ENCODE results near the gene FADS2. TPM values are rescaled to one million over a fixed set of nuclear protein-coding genes. Genes with fewer than 3 reads are reported as not detected.

Gene FADS2
- total RNA-seq, 1 donor from 2014 or later, result 278 TPM

GRCh38 chr11:61891331-61892084 lies 63.4 kb downstream of the FADS2 start, which contains the start of gene FADS3:
Gene FADS3, minus strand, starts transcription at chr11:61891545. Its CDS starts 164 bp downstream, at chr11:61891381.
- Mint-ChIP-seq H3K4me3 (peak within 1 kb of the TSS; percentile 83), H3K36me3 (ENCODE audit: low read depth) (no peaks in the 10 kb centered on the region), H3K27me3 (peaks cover 13% of the 10 kb centered on the region), H3K4me1 (peaks cover 4% of the 10 kb centered on the region), H3K9me3 (no peaks in the 10 kb centered on the region), H3K27ac (peak within 1 kb of the TSS; percentile 29)
- peak; percentile 92 for DNase-seq
- intact Hi-C loops (cut with micrococcal nuclease), result loop anchor here (1.0 to 10.0 kb wide), 4 partner anchors 20 to 313 kb away; partner anchors contain the start of genes FTH1 and SCGB2A1

- Mint-ChIP-seq H3K27me3 (peaks cover 13% of the 10 kb centered on the region), H3K4me1 (peaks cover 4% of the 10 kb centered on the region), H3K27ac (no peak overlapping the region), H3K9me3 (no peaks in the 10 kb centered on the region), H3K4me3 (peak overlapping the region; percentile 63), H3K36me3 (ENCODE audit: low read depth) (no peaks in the 10 kb centered on the region)
- intact Hi-C loops (cut with micrococcal nuclease), result loop anchor here (5.0 to 10.0 kb wide), 2 partner anchors 75 to 313 kb away; partner anchors contain the start of genes FTH1 and SCGB2A1
- no peak for DNase-seq
These were observed 63.9 kb downstream of the FADS2 start for GRCh38 chr11:61892085-61892370.

DNA sequence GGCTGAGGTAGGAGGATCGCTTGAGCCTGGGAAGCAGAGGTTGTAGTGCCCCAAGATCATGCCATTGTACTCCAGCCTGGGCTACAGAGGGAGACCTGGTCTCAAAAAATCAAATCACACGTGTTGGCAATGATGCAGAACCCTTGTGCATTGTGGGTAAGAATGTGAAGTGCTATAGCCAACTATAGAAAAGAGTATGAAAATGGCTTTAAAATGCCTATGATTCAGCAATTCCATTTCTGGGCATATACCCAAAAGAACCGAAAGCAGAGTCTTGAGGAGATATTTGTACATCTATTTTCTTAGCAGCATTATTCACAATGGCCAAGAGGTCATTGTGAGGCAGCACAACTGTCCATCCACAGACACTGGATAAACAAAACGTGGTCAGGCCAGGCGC lies 65.9 kb downstream of the FADS2 start:
- intact Hi-C loops (cut with micrococcal nuclease), result loop anchor here (5.0 to 10.0 kb wide), 2 partner anchors 73 to 311 kb away; partner anchors contain the start of genes FTH1 and SCGB2A1
- DNase-seq, result no peak
- no peaks in the 10 kb centered on the region for H3K36me3 Mint-ChIP-seq (ENCODE audit: low read depth)
- no peak overlapping the region for H3K4me3 Mint-ChIP-seq
- H3K27me3 Mint-ChIP-seq, result peaks cover 9% of the 10 kb centered on the region
- H3K9me3 Mint-ChIP-seq, result no peaks in the 10 kb centered on the region
- H3K27ac Mint-ChIP-seq, result no peak overlapping the region
- H3K4me1 Mint-ChIP-seq, result peaks cover 4% of the 10 kb centered on the region

GRCh38 chr11:61895046-61895717 lies 67.1 kb downstream of the FADS2 start:
- Mint-ChIP-seq H3K9me3 (no peaks in the 10 kb centered on the region), H3K4me1 (peaks cover 9% of the 10 kb centered on the region), H3K4me3 (no peak overlapping the region), H3K36me3 (ENCODE audit: low read depth) (no peaks in the 10 kb centered on the region), H3K27ac (no peak overlapping the region), H3K27me3 (peaks cover 9% of the 10 kb centered on the region)
- DNase-seq, result no peak
- intact Hi-C loops (cut with micrococcal nuclease), result loop anchor here (10.0 kb wide), 1 partner anchor 310 kb away; the partner anchor contains the start of gene SCGB2A1

- Mint-ChIP-seq H3K27me3 (peaks cover 9% of the 10 kb centered on the region), H3K4me3 (no peak overlapping the region), H3K4me1 (peaks cover 9% of the 10 kb centered on the region), H3K27ac (no peak overlapping the region), H3K36me3 (ENCODE audit: low read depth) (no peaks in the 10 kb centered on the region), H3K9me3 (no peaks in the 10 kb centered on the region)
- DNase-seq, result no peak
- intact Hi-C loops (cut with micrococcal nuclease), result loop anchor here (10.0 kb wide), 1 partner anchor 309 kb away; the partner anchor contains the start of gene SCGB2A1
These were observed 67.6 kb downstream of the FADS2 start for GRCh38 chr11:61895718-61896059.

DNA sequence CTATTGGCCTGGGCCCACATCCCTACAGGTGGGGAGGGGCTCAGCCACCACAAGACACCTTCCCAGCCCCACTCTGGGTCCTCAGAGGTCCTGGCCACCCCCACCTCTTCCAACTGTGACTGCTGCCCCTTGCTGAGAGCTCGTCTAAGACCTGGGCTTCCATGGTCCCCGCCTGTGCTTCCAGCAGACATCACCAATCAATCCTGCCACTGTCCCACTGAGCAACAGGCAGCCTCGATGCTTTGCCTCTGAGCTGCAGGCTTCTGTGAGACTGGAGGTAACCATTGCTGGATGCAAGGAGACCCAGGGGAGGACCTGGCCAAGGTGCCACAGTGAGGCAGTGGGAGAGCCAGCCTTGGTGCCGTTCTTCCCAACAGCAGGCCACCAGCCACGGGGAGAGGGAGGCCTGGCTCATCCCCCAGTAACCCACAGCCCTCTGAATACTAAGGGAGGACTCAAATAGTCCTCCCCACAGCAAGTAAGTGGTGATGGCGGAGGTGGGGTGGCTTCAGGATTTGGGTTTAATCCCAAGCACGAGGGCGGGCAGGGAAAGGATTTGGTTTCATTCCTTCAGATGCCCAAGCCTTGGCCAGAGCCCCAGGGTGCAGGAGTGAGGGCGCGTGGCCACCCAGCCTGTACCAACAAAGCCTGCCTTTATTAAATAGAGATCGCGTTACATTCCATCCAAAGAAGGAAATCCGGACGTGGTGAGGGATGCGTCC lies 68.7 kb downstream of the FADS2 start:
- H3K36me3 Mint-ChIP-seq (ENCODE audit: low read depth), result no peaks in the 10 kb centered on the region
- no peaks in the 10 kb centered on the region for H3K9me3 Mint-ChIP-seq
- intact Hi-C loops (cut with micrococcal nuclease), result loop anchor here (1.0 to 10.0 kb wide), 3 partner anchors 211 to 308 kb away; partner anchors contain the start of gene SCGB2A1
- H3K27ac Mint-ChIP-seq, result no peak overlapping the region
- H3K4me3 Mint-ChIP-seq, result no peak overlapping the region
- no peak for DNase-seq
- H3K4me1 Mint-ChIP-seq, result peaks cover 6% of the 10 kb centered on the region
- H3K27me3 Mint-ChIP-seq, result peaks cover 9% of the 10 kb centered on the region

GRCh38 chr11:61897387-61898246 lies 69.5 kb downstream of the FADS2 start:
- no peak overlapping the region for H3K4me3 Mint-ChIP-seq
- no peaks in the 10 kb centered on the region for H3K9me3 Mint-ChIP-seq
- peaks cover 6% of the 10 kb centered on the region for H3K27me3 Mint-ChIP-seq
- H3K36me3 Mint-ChIP-seq (ENCODE audit: low read depth), result no peaks in the 10 kb centered on the region
- H3K4me1 Mint-ChIP-seq, result peaks cover 4% of the 10 kb centered on the region
- no peak overlapping the region for H3K27ac Mint-ChIP-seq
- intact Hi-C loops (cut with micrococcal nuclease), result loop anchor here (1.0 to 10.0 kb wide), 4 partner anchors 101 to 307 kb away; partner anchors contain the start of gene SCGB2A1
- peak; percentile 93 for DNase-seq

DNA sequence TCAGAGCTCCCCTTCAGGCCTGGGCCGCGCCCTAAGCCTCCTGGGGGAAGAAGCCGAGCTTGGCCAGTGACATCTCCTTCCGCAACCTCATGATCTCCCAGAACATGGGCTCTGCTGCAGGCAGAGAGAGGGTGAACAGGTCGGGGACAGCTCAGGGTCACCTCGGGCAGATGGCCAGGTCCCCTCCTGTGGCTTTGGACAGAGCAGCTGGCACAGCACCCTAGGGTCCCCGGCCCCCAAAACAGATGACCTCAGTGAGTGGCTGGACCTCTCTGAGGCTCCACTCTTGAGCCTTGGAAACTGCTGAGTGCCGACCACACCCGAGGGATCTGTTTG lies 70.1 kb downstream of the FADS2 start:
- no peaks in the 10 kb centered on the region for H3K36me3 Mint-ChIP-seq (ENCODE audit: low read depth)
- H3K27me3 Mint-ChIP-seq, result peaks cover 3% of the 10 kb centered on the region
- DNase-seq, result no peak
- H3K4me3 Mint-ChIP-seq, result no peak overlapping the region
- peaks cover 4% of the 10 kb centered on the region for H3K4me1 Mint-ChIP-seq
- H3K9me3 Mint-ChIP-seq, result no peaks in the 10 kb centered on the region
- intact Hi-C loops (cut with micrococcal nuclease), result loop anchor here (2.0 to 10.0 kb wide), 2 partner anchors 101 to 307 kb away; partner anchors contain the start of gene SCGB2A1
- H3K27ac Mint-ChIP-seq, result no peak overlapping the region

DNA sequence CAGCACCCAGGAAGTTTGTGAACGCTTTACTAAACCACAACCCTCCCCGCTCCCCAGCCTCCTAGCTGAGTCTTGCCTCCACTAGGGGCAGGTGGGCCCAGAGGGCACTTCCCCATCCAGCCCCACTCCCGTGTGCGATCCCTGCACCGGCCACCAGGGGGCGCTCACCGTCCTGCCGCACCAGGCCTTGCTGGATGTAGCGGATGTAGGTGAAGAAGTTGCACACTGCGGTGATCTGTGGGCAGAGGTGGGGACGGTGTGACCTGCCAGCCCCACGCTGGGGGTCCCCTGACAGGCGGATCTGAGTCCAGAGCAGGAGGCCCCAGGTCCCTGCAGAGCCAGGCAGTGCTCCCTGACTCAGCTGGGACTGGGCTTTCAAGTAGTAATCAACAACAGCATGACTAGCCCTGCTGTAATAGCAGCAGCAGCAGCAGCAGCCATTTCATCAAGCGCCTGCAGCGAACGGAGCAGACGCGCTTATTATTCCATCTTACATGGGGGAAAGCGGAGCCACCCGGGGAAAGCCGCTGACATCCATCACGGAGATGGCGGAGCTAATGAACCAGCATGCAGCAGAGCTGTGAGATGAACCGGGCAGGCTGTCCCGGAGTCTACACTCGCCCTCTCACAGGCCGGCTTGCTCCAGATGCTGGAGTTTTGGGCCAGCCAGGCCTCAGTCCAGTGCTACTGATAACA lies 71.2 kb downstream of the FADS2 start:
- H3K4me3 Mint-ChIP-seq, result no peak overlapping the region
- H3K36me3 Mint-ChIP-seq (ENCODE audit: low read depth), result no peaks in the 10 kb centered on the region
- H3K27ac Mint-ChIP-seq, result peak overlapping the region; percentile 30
- H3K27me3 Mint-ChIP-seq, result peaks cover 3% of the 10 kb centered on the region
- peak; percentile 98 for DNase-seq
- intact Hi-C loops (cut with micrococcal nuclease), result loop anchor here (1.0 to 10.0 kb wide), 4 partner anchors 48 to 306 kb away; partner anchors contain the start of gene SCGB2A1
- H3K9me3 Mint-ChIP-seq, result no peaks in the 10 kb centered on the region
- peaks cover 4% of the 10 kb centered on the region for H3K4me1 Mint-ChIP-seq

GRCh38 chr11:61900251-61900650 lies 72.2 kb downstream of the FADS2 start:
- no peak overlapping the region for H3K4me3 Mint-ChIP-seq
- H3K36me3 Mint-ChIP-seq (ENCODE audit: low read depth), result no peaks in the 10 kb centered on the region
- H3K27ac Mint-ChIP-seq, result no peak overlapping the region
- H3K27me3 Mint-ChIP-seq, result no peaks in the 10 kb centered on the region
- intact Hi-C loops (cut with micrococcal nuclease), result no loop called here
- peaks cover 4% of the 10 kb centered on the region for H3K4me1 Mint-ChIP-seq
- no peaks in the 10 kb centered on the region for H3K9me3 Mint-ChIP-seq
- DNase-seq, result no peak

DNA sequence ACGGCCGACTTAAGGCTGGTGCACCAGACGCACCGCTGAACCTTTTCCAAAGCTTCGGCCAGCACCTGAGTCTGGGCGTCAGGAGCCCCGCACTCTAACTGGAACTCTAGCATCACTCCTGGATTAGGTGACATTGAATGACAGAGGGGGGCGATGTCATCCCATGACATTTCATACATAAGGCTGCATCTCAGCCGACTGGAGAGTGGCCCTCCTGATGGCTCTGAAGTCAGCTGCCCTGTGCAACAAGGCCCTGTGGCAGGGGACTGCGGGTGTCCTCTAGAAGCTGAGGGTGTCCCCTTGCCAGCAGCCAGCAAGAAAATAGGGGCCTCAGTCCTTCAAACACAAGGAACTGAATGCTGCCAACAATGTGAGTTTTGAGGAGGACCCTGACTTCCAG lies 73.3 kb downstream of the FADS2 start:
- Mint-ChIP-seq H3K4me3 (no peak overlapping the region), H3K9me3 (no peaks in the 10 kb centered on the region), H3K27me3 (no peaks in the 10 kb centered on the region), H3K27ac (no peak overlapping the region), H3K36me3 (ENCODE audit: low read depth) (no peaks in the 10 kb centered on the region), H3K4me1 (peaks cover 4% of the 10 kb centered on the region)
- intact Hi-C loops (cut with micrococcal nuclease), result no loop called here
- DNase-seq, result no peak

DNA sequence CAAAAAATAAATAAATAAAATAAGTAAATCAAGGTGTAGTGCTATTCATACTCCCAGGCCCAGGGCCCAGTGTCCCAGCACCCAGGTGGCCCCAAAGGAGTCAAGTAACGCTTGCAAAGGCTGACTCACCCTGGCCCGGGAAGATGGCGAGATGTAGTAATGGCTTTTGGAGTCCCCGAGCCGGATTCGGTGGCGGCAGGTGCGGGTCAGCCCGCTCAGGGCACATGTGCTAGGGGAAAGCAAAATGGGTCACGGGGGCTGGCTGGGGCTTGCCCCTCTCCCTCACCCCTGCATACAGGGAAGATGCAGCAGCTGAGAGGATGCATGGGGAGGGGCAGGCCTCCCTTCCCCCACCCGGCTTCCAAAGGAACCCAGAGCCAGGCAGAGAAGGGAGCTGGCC lies 74.2 kb downstream of the FADS2 start:
- DNase-seq, result no peak
- H3K36me3 Mint-ChIP-seq (ENCODE audit: low read depth), result no peaks in the 10 kb centered on the region
- H3K27me3 Mint-ChIP-seq, result no peaks in the 10 kb centered on the region
- intact Hi-C loops (cut with micrococcal nuclease), result no loop called here
- H3K9me3 Mint-ChIP-seq, result no peaks in the 10 kb centered on the region
- no peak overlapping the region for H3K4me3 Mint-ChIP-seq
- no peak overlapping the region for H3K27ac Mint-ChIP-seq
- peaks cover 4% of the 10 kb centered on the region for H3K4me1 Mint-ChIP-seq

All from activated CD4-positive, alpha-beta T cell treated with anti-CD3 and anti-CD28 coated beads, Interleukin-2, amount 10 ng/mL, durations not matched to agents 24 days and 14 days (primary cell).